GM12874 (cell line): Measurements from ENCODE around the gene CGB7.

ENCODE experiments used
- CTCF ChIP-seq: IDR thresholded peaks from 2 replicates; pipeline ENCODE4 v1.5.1; 2011; ENCODE audit warnings: low read depth, mild to moderate bottlenecking, control low read depth, low read length, moderate library complexity; ENCODE audit not compliant: insufficient read depth

The CGB7 gene

GRCh38 chr19:49010453-49010852, 47.1 kb downstream of the CGB7 start:
- no peak for TF ChIP-seq CTCF

GRCh38 chr19:49009828-49010227, 47.7 kb downstream of the CGB7 start:
- TF ChIP-seq CTCF = no peak

- TF ChIP-seq CTCF = no peak
Observed at GRCh38 chr19:49006905-49007304, 50.6 kb downstream of the CGB7 start.

DNA sequence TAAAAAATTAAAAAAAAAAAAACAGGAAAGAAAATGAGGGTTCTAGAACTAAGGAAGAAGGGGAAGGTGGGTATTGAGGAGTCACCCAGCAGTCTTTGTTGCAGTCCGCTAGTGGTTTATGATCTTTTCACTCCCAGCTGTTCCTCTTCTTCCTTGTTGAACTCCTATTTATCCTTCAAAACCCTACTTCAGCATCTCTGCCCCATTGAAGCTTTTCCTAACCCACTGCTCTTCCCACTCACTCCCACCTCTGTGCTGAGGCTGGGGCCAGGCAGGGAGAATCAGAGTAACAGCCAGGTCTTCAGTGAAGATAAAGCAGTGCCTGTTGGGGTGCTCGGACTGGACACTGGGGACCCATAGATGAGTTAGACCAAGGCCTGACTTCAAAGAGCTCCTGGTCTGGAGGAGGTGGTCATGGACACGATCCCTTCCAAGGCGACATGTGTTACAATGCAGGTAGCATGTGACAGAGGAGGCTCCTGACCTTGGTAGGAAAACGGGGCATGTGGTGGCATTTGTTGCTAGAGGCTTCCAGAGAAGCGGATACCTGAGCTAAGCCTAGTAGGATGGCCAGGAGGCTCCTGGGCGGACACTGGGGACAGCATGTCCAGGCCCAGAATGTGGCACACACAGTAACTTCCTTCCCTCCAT, 52.5 kb downstream of the CGB7 start:
- no peak for TF ChIP-seq CTCF
